Measurements from ENCODE around the gene ZNRF2.

GRCh38 chr7:30313348-30313747 lies 29.0 kb downstream of the ZNRF2 start:
- TF ChIP-seq, protein P1, sequence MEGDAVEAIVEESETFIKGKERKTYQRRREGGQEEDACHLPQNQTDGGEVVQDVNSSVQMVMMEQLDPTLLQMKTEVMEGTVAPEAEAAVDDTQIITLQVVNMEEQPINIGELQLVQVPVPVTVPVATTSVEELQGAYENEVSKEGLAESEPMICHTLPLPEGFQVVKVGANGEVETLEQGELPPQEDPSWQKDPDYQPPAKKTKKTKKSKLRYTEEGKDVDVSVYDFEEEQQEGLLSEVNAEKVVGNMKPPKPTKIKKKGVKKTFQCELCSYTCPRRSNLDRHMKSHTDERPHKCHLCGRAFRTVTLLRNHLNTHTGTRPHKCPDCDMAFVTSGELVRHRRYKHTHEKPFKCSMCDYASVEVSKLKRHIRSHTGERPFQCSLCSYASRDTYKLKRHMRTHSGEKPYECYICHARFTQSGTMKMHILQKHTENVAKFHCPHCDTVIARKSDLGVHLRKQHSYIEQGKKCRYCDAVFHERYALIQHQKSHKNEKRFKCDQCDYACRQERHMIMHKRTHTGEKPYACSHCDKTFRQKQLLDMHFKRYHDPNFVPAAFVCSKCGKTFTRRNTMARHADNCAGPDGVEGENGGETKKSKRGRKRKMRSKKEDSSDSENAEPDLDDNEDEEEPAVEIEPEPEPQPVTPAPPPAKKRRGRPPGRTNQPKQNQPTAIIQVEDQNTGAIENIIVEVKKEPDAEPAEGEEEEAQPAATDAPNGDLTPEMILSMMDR (IDR thresholded peaks at IDR 0.05): no peak
- TF ChIP-seq POLR2A (IDR thresholded peaks at IDR 0.05): no peak
- TF ChIP-seq EP300 (IDR thresholded peaks at IDR 0.05): no peak

Data from tibial nerve (tissue), 4 donors.